Testis (tissue), 2 donors: ENCODE data around the gene TECR.

Source experiments
- CTCF ChIP-seq, 3 experiments: fragments of 450-650 bp in 2 of 3; fragments of 200-600 bp in 1 of 3; sonication (generic) in 1 of 3; IDR thresholded peaks; one replicate each; pipeline ENCODE4 v1.5.1; 2016 to 2019; ENCODE audit warnings: antibody characterized with exemption in 3 of 3, mild to moderate bottlenecking in 2 of 3, moderate library complexity in 1 of 3
- POLR2A ChIP-seq: fragments of 450-650 bp; IDR thresholded peaks from one replicate; pipeline ENCODE4 v1.6.1; 2017; ENCODE audit warnings: antibody characterized with exemption, mild to moderate bottlenecking, moderate library complexity

GRCh38 chr19:14558370-14559066 lies 29.1 kb downstream of the TECR start:
- TF ChIP-seq CTCF (IDR thresholded peaks at IDR 0.05) (no peak), POLR2A (no peak)
